Measurements from ENCODE around the gene MBD4. TPM values are rescaled to one million over a fixed set of nuclear protein-coding genes. Genes with fewer than 3 reads are reported as not detected.
A peak's percentile ranks its signal among the peaks of the same experiment; 100 is the strongest.
"Not testable (repeated sequence)": the region's sequence is repeated elsewhere in the genome, so short reads cannot be mapped to it uniquely, and the experiment has no call there.

Gene MBD4
- total RNA-seq (10 to 100 TPM; 13.0 to 26.7 (median 20.6) TPM), polyA plus RNA-seq (10 to 100 TPM; 10.8 to 42.3 TPM)
- long read RNA-seq, donor 1, transcript MBD4-201 (8 exons, 2,470 nt) = minor isoform, 10 of 43 reads
- long read RNA-seq, donor 1, transcript MBD4-203 (8 exons, 2,478 nt) = major isoform, 13 of 43 reads
- long read RNA-seq, donor 1, partial matches to known transcripts = 17 of 43 reads
- long read RNA-seq, donor 1, other reads (novel, unspliced or antisense) = 3 of 43 reads
- long read RNA-seq, donor 2, transcript MBD4-203 (8 exons, 2,478 nt) = major isoform, 28 of 94 reads
- long read RNA-seq, donor 2, transcript MBD4-201 (8 exons, 2,470 nt) = minor isoform, 14 of 94 reads
- long read RNA-seq, donor 2, partial matches to known transcripts = 43 of 94 reads
- long read RNA-seq, donor 2, other reads (novel, unspliced or antisense) = 7 of 94 reads
- long read RNA-seq, donor 3, transcript MBD4-201 (8 exons, 2,470 nt) = minor isoform, 8 of 29 reads
- long read RNA-seq, donor 3, transcript MBD4-203 (8 exons, 2,478 nt) = major isoform, 10 of 29 reads
- long read RNA-seq, donor 3, partial matches to known transcripts = 8 of 29 reads
- long read RNA-seq, donor 3, other reads (novel, unspliced or antisense) = 3 of 29 reads

DNA sequence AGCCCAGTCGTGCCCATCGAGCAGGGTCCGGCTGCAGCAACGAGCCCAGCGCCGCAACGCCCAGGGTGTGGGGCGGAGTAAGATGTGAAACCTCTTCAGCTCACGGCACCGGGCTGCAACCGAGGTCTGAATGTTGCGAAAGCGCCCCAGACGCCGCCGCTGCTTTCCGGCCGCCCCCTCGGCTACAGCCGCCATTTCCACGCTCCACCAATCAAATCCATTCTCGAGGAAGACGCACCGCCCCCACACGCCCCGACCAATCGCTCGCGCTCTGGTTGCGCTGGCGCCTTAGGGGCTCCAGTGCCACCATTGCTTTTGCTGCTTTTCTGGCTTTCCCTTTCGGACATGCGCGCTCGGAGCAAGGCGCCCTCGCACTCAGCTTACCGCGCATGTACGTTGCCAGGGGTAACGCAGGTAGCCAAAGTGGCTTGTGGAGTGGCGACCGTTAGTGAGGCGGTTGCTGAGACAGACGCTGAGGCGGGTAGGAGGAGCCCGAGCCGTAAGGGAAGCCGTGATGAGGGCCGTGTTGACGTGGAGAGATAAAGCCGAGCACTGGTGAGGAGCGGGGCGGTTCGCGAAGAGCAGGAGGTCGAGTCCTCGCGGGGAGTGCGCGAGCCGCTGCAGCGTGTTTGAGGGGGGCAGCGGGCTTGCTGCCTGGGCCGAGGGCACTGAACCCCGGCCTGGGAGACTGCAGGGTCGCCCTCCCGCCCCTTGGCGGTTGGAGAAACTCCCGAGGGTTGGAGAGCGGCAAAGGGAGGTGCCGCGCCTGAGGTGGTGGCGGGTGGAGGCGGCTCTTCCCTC is at the start of gene MBD4, which contains the start of gene IFT122:
Gene MBD4, minus strand, starts transcription at position 132 of the 801 bp plus-strand sequence. Its CDS starts 115 bp downstream, at position 17.
Gene IFT122, plus strand, starts transcription at position 408 of the 801 bp plus-strand sequence. Its CDS starts 107 bp downstream, at position 515.
- Histone ChIP-seq H3K4me1 (peaks cover 5 to 85% (median 46%) of the 10 kb centered on the region in 12 donors), H3K27me3 (no peaks in the 10 kb centered on the region), H3K36me3 (peaks cover 0 to 32% (median 28%) of the 10 kb centered on the region in 9 donors), H3K4me3 (peak within 1 kb of the TSS; percentile 52 to 89 (median 81)), H3K27ac (peak within 1 kb of the TSS; percentile 86 to 98 (median 90)), H3K9me3 (no peaks in the 10 kb centered on the region)
- ATAC-seq (peak; percentile 94 to 97 (median 96)), DNase-seq (peak; percentile 96 to 98 (median 97))
- intact Hi-C loops (cut with DNase I) = loop anchor here in 2 of 10 donors (2.0 to 5.0 kb wide), 2 partner anchors 42 to 187 kb away; no protein-coding TSS in a partner anchor
- WGBS, 4 donors = 0 to 1% (median 0%) methylated on average over 59 to 75 of the region's 75 CpGs
- peak in 1 of 2 donors; percentile 86 for TF ChIP-seq POLR2A (IDR thresholded peaks at IDR 0.05)
- TF ChIP-seq, protein P1, sequence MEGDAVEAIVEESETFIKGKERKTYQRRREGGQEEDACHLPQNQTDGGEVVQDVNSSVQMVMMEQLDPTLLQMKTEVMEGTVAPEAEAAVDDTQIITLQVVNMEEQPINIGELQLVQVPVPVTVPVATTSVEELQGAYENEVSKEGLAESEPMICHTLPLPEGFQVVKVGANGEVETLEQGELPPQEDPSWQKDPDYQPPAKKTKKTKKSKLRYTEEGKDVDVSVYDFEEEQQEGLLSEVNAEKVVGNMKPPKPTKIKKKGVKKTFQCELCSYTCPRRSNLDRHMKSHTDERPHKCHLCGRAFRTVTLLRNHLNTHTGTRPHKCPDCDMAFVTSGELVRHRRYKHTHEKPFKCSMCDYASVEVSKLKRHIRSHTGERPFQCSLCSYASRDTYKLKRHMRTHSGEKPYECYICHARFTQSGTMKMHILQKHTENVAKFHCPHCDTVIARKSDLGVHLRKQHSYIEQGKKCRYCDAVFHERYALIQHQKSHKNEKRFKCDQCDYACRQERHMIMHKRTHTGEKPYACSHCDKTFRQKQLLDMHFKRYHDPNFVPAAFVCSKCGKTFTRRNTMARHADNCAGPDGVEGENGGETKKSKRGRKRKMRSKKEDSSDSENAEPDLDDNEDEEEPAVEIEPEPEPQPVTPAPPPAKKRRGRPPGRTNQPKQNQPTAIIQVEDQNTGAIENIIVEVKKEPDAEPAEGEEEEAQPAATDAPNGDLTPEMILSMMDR (IDR thresholded peaks at IDR 0.05) = peak in 1 of 12 donors; percentile 2

DNA sequence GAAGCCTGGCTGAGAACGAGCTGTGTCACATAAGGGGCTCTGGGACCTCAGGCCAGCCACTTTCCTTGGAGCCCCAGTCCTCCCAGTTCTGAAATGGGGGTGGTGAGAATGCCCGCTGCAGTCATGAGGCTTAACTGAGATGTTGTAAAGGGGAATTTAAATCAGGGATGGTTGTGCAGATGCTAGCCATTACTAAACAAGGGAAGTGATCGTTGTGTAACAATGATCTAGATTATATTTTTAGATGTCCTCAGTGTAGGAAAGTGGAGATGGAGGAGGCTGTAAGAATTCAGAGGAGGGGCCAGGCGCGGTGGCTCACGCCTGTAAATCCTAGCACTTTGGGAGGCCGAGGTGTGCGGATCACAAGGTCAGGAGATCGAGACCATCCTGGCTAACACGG is 49.5 kb upstream of the MBD4 start:
- Histone ChIP-seq H3K27ac (peak overlapping the region in 2 of 12 donors; percentile 2 to 89), H3K4me1 (peaks cover 3 to 54% (median 25%) of the 10 kb centered on the region in 12 donors), H3K36me3 (peaks cover 0 to 37% (median 7%) of the 10 kb centered on the region in 9 donors)
- DNase-seq, H3K27me3 ChIP-seq, H3K4me3 ChIP-seq, ATAC-seq, H3K9me3 ChIP-seq: not testable (repeated sequence)
- intact Hi-C loops (cut with DNase I) = loop anchor here in 3 of 10 donors (10.0 kb wide), 2 partner anchors 104 to 446 kb away; no protein-coding TSS in a partner anchor
- peak in 1 of 2 donors; percentile 13 for TF ChIP-seq POLR2A (IDR thresholded peaks at IDR 0.05)
- WGBS, 4 donors = 84 to 92% (median 92%) methylated on average over 10 of the region's 10 CpGs

DNA sequence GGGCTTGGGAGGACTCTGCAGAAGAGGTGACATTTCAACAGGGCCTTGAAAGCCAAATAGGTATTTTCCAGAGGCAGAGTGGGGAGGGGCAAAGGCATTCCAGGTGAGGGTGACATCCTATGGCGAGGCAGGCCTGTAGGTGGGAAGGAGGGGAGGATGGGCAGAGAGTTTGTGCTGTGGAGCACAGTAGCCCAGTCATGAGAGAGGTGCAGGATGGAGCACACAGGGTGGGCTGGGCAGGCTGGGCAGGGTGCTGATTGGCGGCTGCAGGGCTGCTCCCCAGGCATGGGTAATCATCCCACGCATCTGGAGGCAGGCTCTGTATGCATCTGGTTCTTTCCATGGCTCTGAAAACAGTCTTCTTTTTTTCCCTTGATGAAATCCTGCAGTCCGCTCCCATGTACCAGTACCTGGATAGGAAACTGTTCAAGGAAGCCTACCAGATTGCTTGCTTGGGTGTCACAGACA is 48.2 kb upstream of the MBD4 start:
- not testable (repeated sequence) for DNase-seq, H3K27me3 ChIP-seq, H3K27ac ChIP-seq, ATAC-seq, H3K9me3 ChIP-seq, H3K4me3 ChIP-seq
- intact Hi-C loops (cut with DNase I) = loop anchor here in 3 of 10 donors (10.0 kb wide), 2 partner anchors 103 to 447 kb away; no protein-coding TSS in a partner anchor
- Histone ChIP-seq H3K4me1 (peaks cover 3 to 54% (median 21%) of the 10 kb centered on the region in 12 donors), H3K36me3 (peaks cover 0 to 36% (median 10%) of the 10 kb centered on the region in 9 donors)
- WGBS, 4 donors = 84 to 98% (median 94%) methylated on average over 4 of the region's 4 CpGs

DNA sequence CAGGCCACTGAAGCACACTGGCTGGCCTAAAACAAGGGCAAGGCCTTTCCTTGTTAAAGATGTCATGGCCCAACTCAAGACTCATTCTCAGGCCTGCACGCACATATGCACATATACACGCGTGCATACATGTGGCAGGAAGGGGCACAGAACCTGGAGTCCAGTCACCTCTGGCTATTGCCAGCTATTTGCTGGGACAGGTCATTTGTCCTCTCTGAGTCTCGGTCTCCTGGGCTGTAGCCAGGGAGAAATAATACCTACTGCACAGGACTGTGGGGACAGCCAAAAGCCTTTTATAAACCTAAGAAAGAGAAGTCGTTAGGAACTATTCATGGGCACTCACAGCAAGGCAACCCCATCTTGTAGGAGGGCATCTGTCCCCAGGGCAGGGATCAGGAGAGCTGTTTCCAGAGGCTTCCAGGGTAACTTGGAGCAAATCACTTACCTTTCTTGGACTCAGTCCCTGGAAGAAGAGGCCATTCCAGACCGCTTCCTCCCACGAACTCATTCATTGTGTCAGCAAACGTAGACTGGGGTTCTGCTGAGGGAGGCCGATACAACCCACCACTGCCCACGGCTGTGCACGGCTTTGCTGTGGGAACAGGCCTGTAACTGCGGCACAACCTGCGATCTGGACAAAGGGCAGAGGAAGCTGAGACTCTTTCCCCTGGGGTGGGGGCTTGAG is 47.6 kb upstream of the MBD4 start:
- intact Hi-C loops (cut with DNase I) = loop anchor here in 3 of 10 donors (10.0 kb wide), 2 partner anchors 103 to 447 kb away; no protein-coding TSS in a partner anchor
- 84 to 92% (median 89%) methylated on average over 9 to 13 of the region's 13 CpGs for WGBS, 4 donors
- Histone ChIP-seq H3K27me3 (no peaks in the 10 kb centered on the region), H3K27ac (peak overlapping the region in 3 of 12 donors; percentile 32 to 87 (median 66)), H3K4me1 (peaks cover 3 to 58% (median 25%) of the 10 kb centered on the region in 12 donors), H3K9me3 (no peaks in the 10 kb centered on the region), H3K4me3 (no peak overlapping the region), H3K36me3 (peaks cover 0 to 36% (median 9%) of the 10 kb centered on the region in 9 donors)
- no peak for DNase-seq
- no peak for TF ChIP-seq POLR2A (IDR thresholded peaks at IDR 0.05)
- TF ChIP-seq, protein P1 (IDR thresholded peaks at IDR 0.05) = no peak
- ATAC-seq = no peak
